Activated gamma-delta T cell treated with Interleukin-2 at 50 U/mL for 16 hours (primary cell): ENCODE measurements around the gene ARID3A.

ENCODE experiments used
- DNase-seq: peaks from one replicate; pipeline ENCODE4 v3.0.0-alpha.2; 2020

The ARID3A gene

GRCh38 chr19:892243-892893, 33.5 kb upstream of the ARID3A start:
- peak; percentile 48 for DNase-seq

GRCh38 chr19:892894-893689, 32.7 kb upstream of the ARID3A start, which contains the start of the genes MED16 and RNU6-9:
TSS of gene MED16 (minus strand) at chr19:893187. CDS start at chr19:891131, 2,056 bp downstream.
TSS of gene RNU6-9 (plus strand) at chr19:893484.
- peak; percentile 87 for DNase-seq

GRCh38 chr19:896434-896833, 29.4 kb upstream of the ARID3A start:
- no peak for DNase-seq

GRCh38 chr19:896999-897398, 28.8 kb upstream of the ARID3A start:
- DNase-seq, result no peak

GRCh38 chr19:897442-898039, 28.3 kb upstream of the ARID3A start:
- no peak for DNase-seq

GRCh38 chr19:898663-899062, 27.2 kb upstream of the ARID3A start:
- no peak for DNase-seq

- no peak for DNase-seq
Measured at GRCh38 chr19:899336-900042, 26.3 kb upstream of the ARID3A start.

GRCh38 chr19:900043-900301, 25.9 kb upstream of the ARID3A start:
- no peak for DNase-seq

GRCh38 chr19:900302-901111, 25.3 kb upstream of the ARID3A start:
- DNase-seq, result no peak

- DNase-seq, result no peak
Measured at GRCh38 chr19:901216-902092, 24.4 kb upstream of the ARID3A start.

GRCh38 chr19:902093-902370, 23.8 kb upstream of the ARID3A start:
- DNase-seq, result no peak

- no peak for DNase-seq
Measured at GRCh38 chr19:902446-903226, 23.2 kb upstream of the ARID3A start.

GRCh38 chr19:903266-903797, 22.5 kb upstream of the ARID3A start:
- no peak for DNase-seq

- no peak for DNase-seq
Measured at GRCh38 chr19:904545-904944, 21.3 kb upstream of the ARID3A start.

GRCh38 chr19:906480-906879, 19.4 kb upstream of the ARID3A start:
- no peak for DNase-seq

GRCh38 chr19:907183-907853, 18.5 kb upstream of the ARID3A start:
- DNase-seq, result no peak

GRCh38 chr19:911197-912033, 14.4 kb upstream of the ARID3A start:
- DNase-seq, result no peak

- peak; percentile 46 for DNase-seq
Measured at GRCh38 chr19:912181-913079, 13.4 kb upstream of the ARID3A start.
